KBM-7 (cell line): ENCODE data around the gene SMOC2.

Experiments
- DNase-seq: peaks from one replicate; pipeline ENCODE4 v3.0.0-alpha.2; 2015
- in situ Hi-C: fragments of 300-500 bp; cut with MboI; formaldehyde crosslinking; loops from 2 replicates; pipeline ENCODE4 v1.14.3; 2020; ENCODE audit warnings: low sequenced_read_pairs, low pct_unique_long_range_greater_than_20kb, mixed read lengths

The SMOC2 gene

DNA sequence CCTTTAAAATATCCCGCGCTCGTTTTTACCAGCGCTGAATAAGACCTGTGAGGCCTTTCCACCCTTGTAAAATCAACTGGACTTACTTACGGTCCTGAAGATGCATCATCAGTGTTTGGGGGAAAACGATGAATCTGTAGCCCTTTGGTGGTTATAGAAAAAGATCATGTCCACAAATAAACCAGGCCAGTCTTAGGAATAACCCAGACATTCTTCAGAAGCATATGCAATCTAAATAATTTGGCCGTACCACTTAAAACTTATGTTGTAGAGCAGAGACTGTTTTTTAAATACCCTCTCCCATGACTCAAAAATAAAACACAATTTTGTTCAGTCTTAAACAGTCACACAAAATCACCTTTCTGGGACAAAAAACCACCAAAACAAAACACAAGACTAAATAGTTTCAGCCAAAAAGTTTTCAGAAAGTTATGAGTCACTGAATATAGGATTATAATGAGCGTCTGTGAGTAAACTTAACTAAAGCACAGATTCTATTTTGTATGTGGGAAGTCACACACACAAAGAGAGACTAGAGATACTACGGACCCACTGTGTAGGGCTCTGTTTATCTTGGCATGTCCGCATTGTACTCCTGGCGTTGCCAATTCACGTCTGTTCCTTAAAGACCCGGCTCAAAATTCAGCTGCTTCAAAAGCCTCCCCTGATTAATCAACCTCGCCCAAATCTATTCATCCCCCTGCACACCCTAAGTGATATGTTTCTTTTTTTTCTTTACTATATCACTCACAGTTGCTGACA is 26.5 kb upstream of the SMOC2 start:
- no peak for DNase-seq
- in situ Hi-C loops: no loop called here

DNA sequence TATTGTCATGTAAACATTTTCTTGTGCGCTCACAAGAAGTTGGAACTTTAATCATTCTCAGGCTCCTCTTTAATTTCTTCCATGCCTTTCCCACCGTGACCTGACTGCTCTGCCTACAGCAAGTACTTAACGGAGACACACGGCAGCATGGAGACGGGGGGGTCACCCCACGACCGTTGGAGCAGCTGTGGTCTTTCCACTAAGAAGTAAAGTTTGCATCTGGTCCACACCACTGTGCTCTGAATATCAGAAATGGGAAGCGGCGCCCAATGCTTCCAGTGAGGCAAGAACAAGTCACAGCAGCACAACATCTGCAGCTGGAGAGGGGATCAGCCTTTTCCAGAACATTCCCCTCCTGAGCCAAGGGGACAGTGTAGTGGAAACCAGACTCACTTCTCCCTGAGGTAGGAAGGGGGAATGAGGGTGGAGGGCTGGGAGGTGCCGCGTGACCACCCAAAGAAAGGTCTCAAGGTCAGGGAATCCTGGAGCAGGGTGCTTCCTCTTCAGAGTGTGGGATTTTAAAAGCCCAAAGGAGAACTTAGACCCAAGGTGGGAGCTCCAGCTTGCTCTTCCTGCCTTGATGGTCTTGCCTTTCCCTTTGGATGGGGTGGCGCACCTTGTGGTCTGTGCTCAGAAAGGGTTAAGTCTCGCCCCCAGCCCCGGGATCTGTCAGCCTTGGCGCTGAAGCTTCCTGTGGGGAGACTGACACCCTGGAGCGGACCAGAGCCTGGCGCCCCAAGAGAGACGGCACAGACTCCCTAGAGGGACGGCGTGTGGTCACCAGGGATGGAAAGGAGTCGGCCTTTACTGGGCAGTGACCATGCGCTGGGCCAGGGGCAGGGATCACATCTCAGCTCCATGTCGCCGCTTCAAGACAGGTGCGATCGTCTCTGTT is 25.6 kb upstream of the SMOC2 start:
- in situ Hi-C loops: no loop called here
- no peak for DNase-seq

DNA sequence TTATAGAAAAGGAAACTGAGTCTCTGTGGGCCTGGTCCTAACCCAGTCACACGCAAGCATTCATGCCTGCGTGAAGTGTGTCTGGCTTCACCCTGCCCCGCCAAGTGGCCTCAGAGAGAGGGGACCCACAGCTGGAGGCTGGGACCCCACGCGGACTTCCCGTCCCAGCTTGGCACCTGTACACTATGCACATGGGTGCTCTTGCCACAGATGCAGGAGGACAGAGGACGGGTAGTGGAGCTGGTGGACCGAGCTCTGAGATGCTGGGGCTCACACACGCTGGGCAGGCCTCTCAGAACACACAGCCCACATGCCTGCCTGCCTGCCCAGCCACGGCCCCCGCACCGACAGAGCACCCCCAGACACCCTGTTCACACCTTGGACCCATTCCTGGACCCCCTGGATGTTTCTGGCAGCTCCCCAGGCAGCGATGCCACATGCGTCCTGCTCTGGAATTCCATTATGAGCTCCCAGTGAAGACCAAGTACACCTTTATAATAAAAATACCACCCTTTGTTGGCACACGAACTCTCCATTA is 24.9 kb upstream of the SMOC2 start:
- in situ Hi-C loops: no loop called here
- no peak for DNase-seq

DNA sequence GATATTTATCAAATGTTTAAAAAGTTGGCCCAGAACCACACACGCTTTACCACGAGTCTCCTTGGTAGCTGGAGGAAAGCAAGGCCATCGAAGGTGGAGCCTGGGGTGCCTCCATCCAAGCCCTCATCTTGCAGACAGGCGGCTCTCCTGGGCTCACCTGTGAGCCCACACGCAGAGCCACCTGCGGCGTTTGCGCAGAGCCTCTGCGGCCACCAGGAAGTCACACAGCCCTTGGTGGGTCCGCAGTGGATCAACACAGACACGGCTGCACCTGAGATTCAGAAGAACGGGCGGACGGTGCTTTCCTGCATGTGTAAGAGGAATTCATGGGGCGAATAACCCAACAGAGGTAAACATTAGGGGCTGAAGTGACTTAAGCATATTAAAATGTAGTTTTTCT is 24.5 kb upstream of the SMOC2 start:
- in situ Hi-C loops: no loop called here
- DNase-seq: no peak

DNA sequence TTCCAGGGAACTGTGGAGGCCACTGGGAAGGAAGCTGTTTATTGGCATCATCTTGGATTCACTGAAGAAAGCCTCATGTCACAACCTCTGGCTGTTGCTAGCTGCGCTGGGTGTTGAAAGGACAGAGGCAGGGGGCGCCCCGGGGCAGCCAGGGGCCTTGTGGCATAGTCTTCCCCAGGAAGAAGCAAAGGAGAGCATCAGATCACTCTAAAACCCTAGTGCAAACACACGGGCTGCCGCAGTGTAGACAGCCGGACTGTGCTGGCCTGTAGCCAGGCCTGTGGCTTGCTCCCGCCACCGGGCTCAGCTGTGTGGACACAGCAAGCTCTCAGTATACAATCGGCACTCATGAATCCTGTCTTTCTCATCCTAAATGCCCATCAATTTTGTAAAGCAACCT is 23.8 kb upstream of the SMOC2 start:
- no peak for DNase-seq
- in situ Hi-C loops: no loop called here

DNA sequence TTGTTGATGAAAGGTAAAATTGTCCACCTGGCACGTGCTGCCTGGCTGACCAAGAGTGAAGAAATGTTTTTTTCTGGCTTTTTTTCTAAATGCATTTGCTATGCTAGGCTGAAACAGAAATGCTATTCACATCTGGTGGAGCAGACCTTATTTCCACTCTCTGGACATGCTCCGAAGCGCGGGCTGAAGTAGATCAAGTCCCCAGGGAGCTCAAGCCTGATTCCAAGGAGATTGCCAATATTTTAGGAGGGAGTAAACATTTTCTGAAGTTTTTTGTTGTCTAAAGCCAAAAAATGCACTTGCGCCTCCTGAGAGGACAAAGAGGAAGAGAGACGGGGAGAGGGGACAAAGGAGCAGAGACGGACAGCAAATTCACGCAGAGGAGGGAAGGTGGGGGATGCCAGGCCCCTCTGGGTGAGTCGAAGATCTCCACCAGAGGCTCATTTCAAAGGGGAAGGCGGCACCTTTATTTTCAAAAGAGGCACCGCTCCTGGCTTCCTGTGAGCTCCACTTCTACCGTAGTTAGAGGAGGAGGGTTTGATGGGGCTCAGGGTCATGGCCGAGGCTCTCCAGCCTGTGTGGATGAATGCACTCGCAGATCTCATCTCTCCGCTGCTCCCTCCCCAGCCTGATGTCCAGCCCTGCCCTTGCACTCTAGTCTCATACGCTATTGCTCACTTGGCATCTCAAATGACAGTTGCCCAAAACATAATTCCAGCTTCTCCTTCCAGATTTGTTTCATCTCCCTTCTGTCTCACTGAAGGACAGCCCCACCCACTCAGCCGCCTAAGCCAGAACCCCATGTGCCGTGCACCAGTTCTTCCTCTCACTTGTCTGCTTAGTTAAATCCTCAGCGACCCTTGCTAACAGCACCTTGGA is 23.1 kb upstream of the SMOC2 start:
- in situ Hi-C loops: no loop called here
- no peak for DNase-seq

DNA sequence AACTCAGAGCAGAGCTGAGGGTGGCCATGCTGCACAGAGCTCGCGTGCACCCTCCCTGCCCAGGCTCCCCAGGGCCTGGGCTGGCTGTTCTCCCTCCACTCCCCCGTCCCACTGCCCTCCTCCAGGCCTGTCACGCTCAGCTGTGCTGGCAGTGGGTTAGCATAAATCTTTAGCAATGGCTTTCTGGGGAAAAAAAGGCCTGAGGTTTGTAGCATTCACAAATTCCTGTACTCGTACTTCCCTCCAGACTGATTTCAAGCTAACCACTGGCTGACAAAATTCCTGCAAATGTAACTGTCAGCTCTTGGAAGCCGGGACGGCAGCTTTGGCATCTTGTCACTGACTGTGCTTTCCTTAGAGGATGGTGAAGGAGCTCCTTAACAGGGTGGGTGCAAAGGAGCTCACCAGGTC is 22.3 kb upstream of the SMOC2 start:
- DNase-seq: no peak

DNA sequence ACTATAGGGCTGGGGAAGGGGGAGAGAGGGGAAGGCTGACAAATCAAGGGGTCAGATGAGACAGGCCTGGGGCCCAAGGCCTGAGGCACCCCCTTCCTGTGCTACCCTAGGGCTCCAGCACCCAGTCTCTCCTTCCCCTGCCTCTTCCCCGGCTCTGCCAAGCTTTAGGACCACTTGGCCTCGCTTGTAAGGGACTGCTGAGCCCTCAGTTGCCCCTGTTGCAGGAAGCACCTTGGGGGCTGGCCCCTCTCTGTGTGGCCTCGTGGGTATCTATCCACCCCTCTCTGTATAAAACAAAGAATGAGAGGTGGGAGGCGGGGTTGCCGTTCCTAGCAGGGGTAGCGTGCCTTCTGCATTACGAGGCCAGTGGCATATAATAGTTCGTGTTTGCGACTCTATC is 21.4 kb upstream of the SMOC2 start:
- in situ Hi-C loops: no loop called here
- no peak for DNase-seq

More for the DNA sequence above, 22.3 kb upstream of the SMOC2 start:
- in situ Hi-C loops: no loop called here

DNA sequence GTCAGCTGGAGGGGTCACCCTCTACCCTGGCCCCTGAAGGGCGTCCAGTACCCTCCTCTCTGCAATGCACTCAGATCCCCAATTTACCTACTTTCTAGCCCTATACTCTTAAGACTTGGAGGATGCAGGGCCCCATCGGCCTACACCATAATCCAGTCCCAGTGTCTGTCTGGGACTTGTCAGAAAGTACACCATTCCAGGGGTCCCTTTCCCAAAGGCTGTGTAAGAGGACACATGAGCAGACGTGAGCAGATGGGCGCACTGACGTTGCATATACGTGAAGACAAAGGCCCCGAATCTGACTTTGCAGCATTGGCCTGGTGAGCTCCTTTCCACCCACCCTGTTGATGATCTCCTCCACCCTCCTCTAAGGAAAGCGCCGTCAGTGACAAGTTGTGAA is 20.9 kb upstream of the SMOC2 start:
- no peak for DNase-seq
- in situ Hi-C loops: no loop called here

DNA sequence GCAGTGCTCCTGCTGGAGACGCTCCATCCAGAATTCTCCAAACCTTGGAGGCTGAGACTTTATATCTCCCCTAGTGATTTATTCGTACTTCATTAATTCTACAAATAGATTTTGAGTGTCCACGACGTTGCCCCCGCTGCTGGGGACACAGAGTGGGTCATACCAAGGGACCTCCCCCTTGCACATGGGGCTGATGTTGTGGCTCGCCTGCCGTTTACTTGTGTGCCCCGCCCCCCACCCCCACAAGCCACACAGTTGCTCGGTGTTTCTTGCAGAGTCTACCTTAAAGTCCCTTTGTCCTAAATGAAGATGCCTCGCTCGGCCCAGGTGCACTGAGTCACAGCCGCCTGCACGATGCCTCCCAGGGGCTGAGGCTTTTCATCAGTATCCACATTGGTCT is 20.3 kb upstream of the SMOC2 start:
- DNase-seq: no peak
- in situ Hi-C loops: no loop called here

DNA sequence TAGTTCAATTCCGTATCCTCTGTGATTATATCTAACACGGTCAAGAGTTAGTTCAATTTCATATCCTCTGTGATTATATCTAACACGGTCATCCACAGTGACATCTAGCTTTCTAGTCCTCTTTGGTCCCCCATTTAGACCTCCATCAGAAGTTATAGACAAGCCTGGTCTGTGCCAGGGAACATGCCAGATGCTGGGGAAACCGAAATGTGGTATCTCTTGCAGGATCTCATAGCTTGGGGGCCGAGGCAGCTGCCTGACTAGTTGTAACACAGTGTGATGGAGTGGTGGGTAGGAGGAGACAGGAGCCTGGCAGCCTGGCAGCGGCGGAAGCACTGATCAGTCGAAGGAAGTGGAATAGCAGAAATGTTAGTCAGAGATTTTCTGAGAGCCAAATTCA is 13.8 kb upstream of the SMOC2 start:
- DNase-seq: no peak
- in situ Hi-C loops: no loop called here

DNA sequence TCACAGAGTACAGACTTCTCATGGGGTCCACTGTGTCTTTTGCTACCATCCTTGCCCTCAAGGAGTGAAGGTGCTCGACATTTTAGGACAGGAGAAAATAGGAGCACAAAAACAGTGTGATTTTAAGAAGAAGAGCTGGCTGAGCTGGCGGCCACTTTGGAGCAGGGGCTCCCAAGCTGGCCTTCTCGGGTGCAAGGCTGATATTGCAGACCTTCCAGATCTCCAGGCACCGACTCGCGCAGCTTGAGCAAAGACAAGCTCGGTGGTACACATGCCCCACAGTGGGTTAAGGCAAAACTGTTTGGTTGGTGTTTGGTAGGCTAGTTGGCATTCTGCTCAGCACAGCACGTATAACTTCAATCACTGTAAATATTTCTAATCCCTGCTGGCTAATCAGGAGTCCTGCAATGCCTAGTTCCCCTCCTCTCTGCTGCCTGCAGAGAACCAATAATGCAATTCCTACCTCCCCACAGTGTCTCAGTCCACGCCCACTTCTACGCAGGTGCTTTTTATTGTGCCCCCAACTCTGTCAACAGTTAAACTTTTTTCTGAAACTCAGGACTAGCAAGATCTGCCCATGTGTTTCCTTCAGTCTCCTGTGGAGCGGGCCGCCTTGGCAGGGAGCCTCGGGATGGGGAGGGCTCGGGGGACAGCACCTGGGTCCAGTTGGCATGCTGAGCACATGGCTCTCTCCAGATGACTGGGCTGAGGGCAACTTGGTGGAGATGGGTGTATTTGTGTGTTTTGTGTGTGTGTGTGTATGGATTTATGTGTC is 12.7 kb upstream of the SMOC2 start:
- no peak for DNase-seq
- in situ Hi-C loops: no loop called here

DNA sequence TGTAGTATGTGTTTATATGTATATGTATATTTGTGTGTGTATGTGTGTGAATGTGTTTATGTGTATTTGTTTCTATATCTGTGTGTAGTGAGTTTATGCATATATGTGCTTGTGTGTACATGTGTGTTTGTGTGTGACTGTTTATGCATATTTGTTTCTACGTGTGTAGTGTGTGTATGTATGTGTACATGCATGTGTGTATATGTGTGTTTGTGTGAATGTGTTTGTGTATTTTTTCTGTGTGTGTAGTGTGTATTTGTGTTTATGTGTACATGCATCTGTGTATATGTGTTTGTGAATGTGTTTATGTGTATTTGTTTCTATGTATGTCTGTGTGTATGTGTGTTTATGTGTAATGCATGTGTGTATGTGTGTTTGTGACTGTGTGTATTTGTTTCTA is 12.1 kb upstream of the SMOC2 start:
- in situ Hi-C loops: no loop called here
- no peak for DNase-seq

DNA sequence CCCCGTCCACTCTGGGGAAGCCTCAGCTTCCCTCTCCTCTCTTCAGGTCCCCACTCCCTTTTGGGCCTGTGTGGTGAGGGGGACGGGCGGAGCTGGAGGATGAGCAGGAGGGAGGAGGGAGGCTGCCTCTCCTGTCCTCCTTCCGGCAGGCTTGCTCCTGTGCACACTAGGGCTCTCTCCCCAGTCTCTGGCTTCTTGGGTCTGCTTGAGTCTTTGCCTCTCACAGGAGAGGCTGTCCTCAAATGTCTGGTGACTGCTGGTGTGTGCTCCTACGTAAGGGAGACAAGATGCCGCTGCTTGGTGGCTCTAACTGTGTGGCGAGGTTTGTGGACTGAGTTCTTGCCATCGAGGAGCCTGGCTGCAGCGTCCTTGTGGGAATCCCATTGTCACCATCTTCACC is 8.8 kb upstream of the SMOC2 start:
- in situ Hi-C loops: no loop called here
- DNase-seq: no peak

DNA sequence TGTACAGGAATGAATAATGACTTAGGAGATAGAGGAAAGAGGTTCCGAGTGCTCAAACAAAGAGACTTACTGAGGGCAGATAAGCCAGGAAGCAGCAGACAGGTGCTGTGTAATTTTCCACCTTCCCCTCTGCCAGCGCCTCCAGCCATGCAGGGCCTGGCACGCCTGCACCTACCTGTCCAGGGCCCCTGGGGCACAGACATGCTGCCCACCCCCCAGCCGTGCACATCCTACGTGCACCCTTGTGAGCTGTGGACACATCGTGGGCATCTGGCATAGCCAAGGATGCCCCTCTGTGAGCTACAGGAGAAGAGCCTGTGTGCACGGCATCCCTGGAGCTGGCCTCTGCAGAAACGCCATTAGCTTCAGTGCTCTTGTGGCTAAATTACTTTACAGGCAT is 7.1 kb upstream of the SMOC2 start:
- no peak for DNase-seq

DNA sequence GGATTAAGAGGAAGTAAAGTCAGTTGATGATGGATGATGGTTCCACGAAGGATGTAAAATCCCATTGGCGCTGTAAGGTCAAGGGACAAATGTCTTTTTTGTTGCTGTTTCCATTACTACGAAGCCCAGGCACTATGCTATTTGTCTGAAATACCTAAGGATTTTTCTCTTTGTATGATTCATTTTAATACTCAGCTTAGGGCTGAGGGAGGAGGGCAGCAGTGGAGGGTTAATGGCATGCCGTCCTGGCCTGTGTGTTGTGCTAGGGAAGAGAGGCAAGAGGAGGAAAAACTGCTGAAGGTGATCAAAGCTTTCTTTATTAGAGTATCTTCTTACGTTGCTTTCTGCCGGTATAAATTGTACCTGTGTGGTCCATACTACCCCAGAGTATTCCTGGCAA is 6.5 kb upstream of the SMOC2 start:
- in situ Hi-C loops: no loop called here
- no peak for DNase-seq

More for the DNA sequence above, 7.1 kb upstream of the SMOC2 start:
- in situ Hi-C loops: no loop called here

DNA sequence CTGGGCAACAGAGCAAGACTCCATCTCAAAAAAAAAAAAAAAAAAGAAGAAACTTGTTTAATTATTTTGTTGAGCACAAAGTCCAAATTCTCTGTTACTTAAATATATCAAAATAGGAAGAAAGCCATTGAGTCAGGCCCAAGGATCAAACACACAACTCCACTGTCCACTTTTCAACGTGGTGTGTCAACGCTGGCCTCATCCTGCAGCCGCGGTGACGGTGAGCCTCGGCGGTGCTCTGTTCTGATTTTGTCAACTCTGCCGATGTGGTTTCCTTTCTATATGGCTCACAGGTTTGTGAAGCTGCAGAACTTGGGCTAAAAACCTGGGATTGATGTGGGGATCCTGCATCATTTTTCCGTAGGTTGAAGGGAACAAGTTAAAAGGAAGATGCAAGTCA is 3.2 kb upstream of the SMOC2 start:
- DNase-seq: no peak
- in situ Hi-C loops: no loop called here

DNA sequence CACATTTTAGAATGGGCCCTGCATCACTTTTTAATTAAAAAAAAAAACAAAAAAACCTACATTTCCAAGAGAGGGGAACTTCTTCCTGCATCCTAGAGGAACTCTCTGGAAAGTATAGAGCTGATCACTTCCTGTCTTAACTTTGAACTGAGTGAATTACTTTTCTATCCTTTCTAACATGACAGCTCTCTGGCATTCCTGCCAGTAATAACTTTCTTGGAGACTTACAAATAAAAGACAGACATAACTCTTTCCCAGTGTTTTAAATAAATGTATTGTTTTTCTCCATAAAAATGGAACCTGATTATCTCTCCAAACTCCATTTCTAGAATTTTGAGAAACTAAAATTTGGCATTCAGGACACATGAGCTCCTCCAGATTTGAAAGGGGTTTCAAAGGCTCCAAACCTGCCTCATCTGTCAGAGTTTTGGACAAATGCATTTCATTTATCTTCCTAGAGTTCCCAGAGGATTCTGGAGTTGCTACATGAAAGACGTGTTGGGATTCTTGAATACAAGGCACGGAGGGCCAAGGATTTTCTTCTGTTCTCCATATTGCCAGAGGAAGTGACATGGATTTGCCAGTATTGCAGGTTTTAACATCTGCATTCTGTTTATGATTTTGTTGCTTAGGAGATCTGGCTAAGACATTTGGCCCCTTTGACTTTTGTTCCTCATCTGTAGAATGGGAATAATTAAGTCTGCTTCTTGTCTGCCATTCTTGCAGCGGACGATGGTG is 2.0 kb upstream of the SMOC2 start:
- DNase-seq: no peak
- in situ Hi-C loops: no loop called here
